Ectodermal cell (in vitro differentiated cells): ENCODE results near the gene CDR2.
"Not testable (repeated sequence)": the region's sequence is repeated elsewhere in the genome, so short reads cannot be mapped to it uniquely, and the experiment has no call there.

Source experiments
- H3K27ac ChIP-seq: 2 replicates; pipeline ENCODE4 v1.7.0; 2013; ENCODE audit warnings: mild to moderate bottlenecking, low read depth, low read length; ENCODE audit not compliant: insufficient read depth, poor library complexity, severe bottlenecking
- H3K27me3 ChIP-seq: 2 replicates; pipeline ENCODE4 v1.7.0; 2013; ENCODE audit warnings: mild to moderate bottlenecking, low read length; ENCODE audit not compliant: insufficient read depth, control insufficient read depth, poor library complexity, severe bottlenecking
- H3K36me3 ChIP-seq: one replicate; pipeline ENCODE4 v1.7.0; 2013; ENCODE audit warnings: low read length; ENCODE audit not compliant: control insufficient read depth, insufficient read depth
- H3K4me1 ChIP-seq: one replicate; pipeline ENCODE4 v1.7.0; 2013; ENCODE audit warnings: low read length; ENCODE audit not compliant: control insufficient read depth, insufficient read depth
- H3K4me3 ChIP-seq: 2 replicates; pipeline ENCODE4 v1.7.0; 2013; ENCODE audit warnings: low read depth, low read length, control low read depth; ENCODE audit not compliant: insufficient read depth
- H3K9me3 ChIP-seq: 2 replicates; pipeline ENCODE4 v1.7.0; 2013; ENCODE audit warnings: mild to moderate bottlenecking, low read length, moderate library complexity; ENCODE audit not compliant: control insufficient read depth
- WGBS, 2 experiments: methylation state at CpG; one replicate each; pipeline ENCODE4 v1.1.7; 2013; ENCODE audit warnings: missing lambda C conversion rate in 2 of 2; 5-methylcytosine and 5-hydroxymethylcytosine counted together

The CDR2 gene

GRCh38 chr16:22353191-22353919 is 21.1 kb downstream of the CDR2 start:
- no peaks in the 10 kb centered on the region for H3K27me3 ChIP-seq
- no peaks in the 10 kb centered on the region for H3K9me3 ChIP-seq
- H3K4me3 ChIP-seq = no peak overlapping the region
- no peak overlapping the region for H3K27ac ChIP-seq
- peaks cover 4% of the 10 kb centered on the region for H3K36me3 ChIP-seq
- H3K4me1 ChIP-seq = no peaks in the 10 kb centered on the region
- 65 to 78% methylated on average over 3 of the region's 3 CpGs for WGBS, 2 experiments

- Histone ChIP-seq H3K36me3 (peaks cover 4% of the 10 kb centered on the region), H3K27ac (no peak overlapping the region), H3K9me3 (no peaks in the 10 kb centered on the region), H3K27me3 (no peaks in the 10 kb centered on the region), H3K4me1 (no peaks in the 10 kb centered on the region), H3K4me3 (no peak overlapping the region)
- WGBS, 2 experiments = 89 to 92% methylated on average over 3 to 4 of the region's 5 CpGs
Observed at GRCh38 chr16:22352723-22353122, 21.7 kb downstream of the CDR2 start.

- Histone ChIP-seq H3K9me3 (no peaks in the 10 kb centered on the region), H3K4me1 (no peaks in the 10 kb centered on the region), H3K36me3 (peaks cover 4% of the 10 kb centered on the region), H3K27me3 (no peaks in the 10 kb centered on the region), H3K4me3 (no peak overlapping the region), H3K27ac (no peak overlapping the region)
- 96 to 98% methylated on average over 6 of the region's 6 CpGs for WGBS, 2 experiments
Observed at GRCh38 chr16:22352140-22352539, 22.3 kb downstream of the CDR2 start.

GRCh38 chr16:22351017-22351416 is 23.4 kb downstream of the CDR2 start:
- H3K36me3 ChIP-seq, H3K4me3 ChIP-seq, H3K27me3 ChIP-seq, H3K4me1 ChIP-seq, H3K9me3 ChIP-seq, H3K27ac ChIP-seq: not testable (repeated sequence)
- WGBS, 2 experiments = 93 to 98% methylated on average over 5 to 6 of the region's 6 CpGs

- Histone ChIP-seq H3K9me3 (no peaks in the 10 kb centered on the region), H3K27me3 (no peaks in the 10 kb centered on the region), H3K36me3 (peaks cover 4% of the 10 kb centered on the region), H3K4me1 (no peaks in the 10 kb centered on the region), H3K4me3 (no peak overlapping the region), H3K27ac (no peak overlapping the region)
- 97 to 100% methylated on average over 2 of the region's 2 CpGs for WGBS, 2 experiments
Observed at GRCh38 chr16:22348291-22348690, 26.1 kb downstream of the CDR2 start.

GRCh38 chr16:22347100-22347820 is 27.2 kb downstream of the CDR2 start:
- Histone ChIP-seq H3K27ac (no peak overlapping the region), H3K9me3 (no peaks in the 10 kb centered on the region), H3K36me3 (peaks cover 4% of the 10 kb centered on the region), H3K4me3 (no peak overlapping the region), H3K4me1 (no peaks in the 10 kb centered on the region), H3K27me3 (no peaks in the 10 kb centered on the region)
- 95 to 96% methylated on average over 20 of the region's 20 CpGs for WGBS, 2 experiments

GRCh38 chr16:22346483-22346882 is 27.9 kb downstream of the CDR2 start:
- Histone ChIP-seq H3K36me3 (peaks cover 4% of the 10 kb centered on the region), H3K27ac (no peak overlapping the region)
- 94% methylated on average over 9 of the region's 9 CpGs for WGBS, 2 experiments

GRCh38 chr16:22342082-22342481 is 32.3 kb downstream of the CDR2 start:
- no peaks in the 10 kb centered on the region for H3K27me3 ChIP-seq
- H3K4me1 ChIP-seq = no peaks in the 10 kb centered on the region
- no peaks in the 10 kb centered on the region for H3K36me3 ChIP-seq
- H3K4me3 ChIP-seq = no peak overlapping the region
- H3K27ac ChIP-seq = no peak overlapping the region
- H3K9me3 ChIP-seq = no peaks in the 10 kb centered on the region
- WGBS, 2 experiments = 75 to 83% methylated on average over 1 of the region's 2 CpGs

More at GRCh38 chr16:22346483-22346882, 27.9 kb downstream of the CDR2 start:
- Histone ChIP-seq H3K9me3 (no peaks in the 10 kb centered on the region), H3K4me1 (no peaks in the 10 kb centered on the region), H3K4me3 (no peak overlapping the region), H3K27me3 (no peaks in the 10 kb centered on the region)

- Histone ChIP-seq H3K27me3 (no peaks in the 10 kb centered on the region), H3K27ac (no peak overlapping the region), H3K36me3 (peaks cover 3% of the 10 kb centered on the region), H3K4me3 (no peak overlapping the region), H3K9me3 (no peaks in the 10 kb centered on the region), H3K4me1 (no peaks in the 10 kb centered on the region)
Observed at GRCh38 chr16:22340945-22341344, 33.5 kb downstream of the CDR2 start.

- H3K36me3 ChIP-seq = peaks cover 21% of the 10 kb centered on the region
- WGBS, 2 experiments = 91 to 96% methylated on average over 2 to 4 of the region's 4 CpGs
- no peaks in the 10 kb centered on the region for H3K27me3 ChIP-seq
- H3K4me3 ChIP-seq = no peak overlapping the region
- no peak overlapping the region for H3K27ac ChIP-seq
- H3K4me1 ChIP-seq = no peaks in the 10 kb centered on the region
- H3K9me3 ChIP-seq = no peaks in the 10 kb centered on the region
Observed at GRCh38 chr16:22337849-22338635, 36.4 kb downstream of the CDR2 start.
